ENCODE measurements around the gene BCL2L2. TPM values are rescaled to one million over a fixed set of nuclear protein-coding genes. Genes with fewer than 3 reads are reported as not detected.

The BCL2L2 gene
- total RNA-seq, 1 experiment from 2014 or later, result 18.2 TPM

GRCh38 chr14:23297611-23298277 is 8.9 kb upstream of the BCL2L2 start (continued):
- TF ChIP-seq CBFB (CRISPR knock-in tag; IDR thresholded peaks at IDR 0.05; ENCODE audit: low read depth) (no peak), CREM (CRISPR knock-in tag; IDR thresholded peaks at IDR 0.05) (no peak), OVOL2 (CRISPR knock-in tag; IDR thresholded peaks at IDR 0.05; ENCODE audit: borderline replicate concordance) (no peak), ZNF396 (CRISPR knock-in tag; IDR thresholded peaks at IDR 0.05; ENCODE audit: borderline replicate concordance) (no peak)

- peaks cover 10% of the 10 kb centered on the region for H3K4me1 Mint-ChIP-seq
- H3K27ac Mint-ChIP-seq, result no peak overlapping the region
- ATAC-seq, result no peak
- H3K27me3 Mint-ChIP-seq (ENCODE audit: low read depth), result peaks cover 83% of the 10 kb centered on the region
- no peak for DNase-seq (ENCODE audit: low spot score)
- ChIA-PET CTCF (interaction anchor here (3.2 to 3.7 kb wide), 2 partner anchors 13 to 231 kb away, joined by 11 to 23 read pairs; partner anchors contain the start of gene HOMEZ), POLR2A (no interaction called here)
- TF ChIP-seq ZNF512 (CRISPR knock-in tag; IDR thresholded peaks at IDR 0.05; ENCODE audit: borderline replicate concordance) (no peak), SP1 (CRISPR knock-in tag; conservative IDR thresholded peaks at IDR 0.05) (no peak), ZNF219 (CRISPR knock-in tag; IDR thresholded peaks at IDR 0.05; ENCODE audit: borderline replicate concordance) (no peak), KAT7 (CRISPR knock-in tag; IDR thresholded peaks at IDR 0.05; ENCODE audit: borderline replicate concordance) (no peak), IRF2 (CRISPR knock-in tag; IDR thresholded peaks at IDR 0.05; ENCODE audit: borderline replicate concordance, low read depth) (no peak), GTF2I (CRISPR knock-in tag; conservative IDR thresholded peaks at IDR 0.05) (no peak), FOXJ3 (CRISPR knock-in tag; IDR thresholded peaks at IDR 0.05; ENCODE audit: borderline replicate concordance) (no peak), ZNF425 (CRISPR knock-in tag; conservative IDR thresholded peaks at IDR 0.05) (no peak), E2F1 (CRISPR knock-in tag; IDR thresholded peaks at IDR 0.05) (no peak), ZNF281 (CRISPR knock-in tag; IDR thresholded peaks at IDR 0.05) (no peak), ZNF671 (CRISPR knock-in tag; IDR thresholded peaks at IDR 0.05) (no peak), AR (CRISPR knock-in tag; IDR thresholded peaks at IDR 0.05) (no peak), MYBL2 (CRISPR knock-in tag; IDR thresholded peaks at IDR 0.05) (no peak), TEAD1 (CRISPR knock-in tag; IDR thresholded peaks at IDR 0.05) (no peak), ZNF423 (CRISPR knock-in tag; IDR thresholded peaks at IDR 0.05) (no peak), SMAD3 (CRISPR knock-in tag; IDR thresholded peaks at IDR 0.05; ENCODE audit: borderline replicate concordance) (no peak)
- no peak overlapping the region for H3K4me3 Mint-ChIP-seq
- no peaks in the 10 kb centered on the region for H3K9me3 Mint-ChIP-seq
- H3K36me3 Mint-ChIP-seq, result peaks cover 5% of the 10 kb centered on the region
These were observed 7.2 kb upstream of the BCL2L2 start for GRCh38 chr14:23299211-23299957.

All from WTC11 (cell line).